K562 (cell line): ENCODE results near the gene RNF19B. TPM values are rescaled to one million over a fixed set of nuclear protein-coding genes. Genes with fewer than 3 reads are reported as not detected.

ENCODE experiments used
- MTA2 ChIP-seq: fragments of 450-650 bp; IDR thresholded peaks from 2 replicates; pipeline ENCODE4 v1.6.1; 2016; ENCODE audit warnings: low read depth
- NFRKB ChIP-seq: fragments of 450-650 bp; IDR thresholded peaks from 2 replicates; pipeline ENCODE4 v1.6.1; 2016; ENCODE audit warnings: low read depth
- TOE1 ChIP-seq, 2 experiments: fragments of 450-650 bp in 1 of 2; sonication (generic) in 1 of 2; formaldehyde crosslinking in 1 of 2; IDR thresholded peaks; 2 replicates each; pipeline versions ENCODE4 v1.7.1 to v1.8.0; 2016 to 2022; ENCODE audit warnings: borderline replicate concordance in 2 of 2, mild to moderate bottlenecking in 2 of 2, antibody characterized with exemption in 1 of 2, inconsistent platforms in 1 of 2, low read depth in 1 of 2, missing genetic modification reagents in 1 of 2, moderate library complexity in 1 of 2
- ZBTB40 ChIP-seq, 2 experiments: fragments of 450-650 bp in 1 of 2; sonication (generic) in 1 of 2; formaldehyde crosslinking in 1 of 2; IDR thresholded peaks; 2 replicates each; pipeline versions ENCODE4 v1.7.1 to v1.9.0; 2016 to 2022; ENCODE audit warnings: inconsistent platforms in 1 of 2, mild to moderate bottlenecking in 1 of 2, missing genetic modification reagents in 1 of 2
- polyA plus RNA-seq, 8 experiments: library from polyadenylated mRNA; depleted of rRNA in 4 of 8; stranded (reverse) in 5 of 8; unstranded in 3 of 8; fragments of >200 nt; fragmentation: Nextera tagmentation in 2 of 8; fragmentation: Illumina TruSeq in 1 of 8; extraction: Ambion mirVana in 2 of 8; extraction: Trizol in 1 of 8; gene quantifications; 2 replicates each; pipeline versions ENCODE4 v1.2.1 to v1.2.3, GENCODE V29; 2011 to 2014; ENCODE audit warnings: inconsistent platforms in 1 of 8, missing spikeins in 1 of 8
- total RNA-seq, 7 experiments: library from RNA; depleted of rRNA in 6 of 7; stranded (reverse); fragments of >200 nt in 6 of 7; fragmentation: Illumina TruSeq in 2 of 7; extraction: Trizol in 2 of 7; gene quantifications; 2 replicates each; pipeline versions ENCODE4 v1.2.1 to v1.2.3, GENCODE V29; 2011 to 2021; ENCODE audit warnings: low replicate concordance in 1 of 7
- TF ChIP-seq, protein P1 (sequence below): fragments of 250-450 bp; sonication (Bioruptor Pico); IDR thresholded peaks from 2 replicates; pipeline ENCODE4 v1.4.0; 2020; ENCODE audit warnings: mild to moderate bottlenecking, moderate library complexity

RNF19B gene
- total and polyA plus RNA-seq, 9 of the 15 experiments (the other 6 are each of a cell fraction or from before 2014, with no cell fraction given), result 2.6 to 14.9 (median 10.1) TPM

DNA sequence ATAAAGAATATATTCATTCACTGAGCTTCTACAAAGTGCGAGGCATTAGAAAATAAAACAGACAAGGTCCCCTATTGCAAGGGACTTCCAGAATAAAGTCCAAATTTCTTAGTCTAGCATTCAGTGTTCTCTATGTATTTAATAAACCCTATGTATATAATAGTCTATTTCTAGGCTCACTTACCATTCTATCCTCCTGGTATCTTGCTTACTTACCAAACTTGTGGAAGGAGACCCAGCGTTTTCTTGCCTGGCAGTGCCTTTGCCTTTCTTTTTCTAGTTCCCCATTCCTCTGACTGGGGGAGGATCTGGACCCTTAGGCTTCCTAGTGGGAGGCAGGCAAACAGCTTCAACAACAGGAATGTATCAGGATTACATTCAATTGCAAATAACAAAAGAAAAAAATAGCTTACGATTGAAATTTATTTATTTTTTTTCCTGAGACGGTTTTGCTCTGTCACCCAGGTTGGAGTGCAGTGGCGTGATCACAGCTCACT lies 690 bp upstream of the RNF19B start (continued):
- 0 out of 2 replicates have a peak, but pooled peaks have one; percentile 47 for TF ChIP-seq ZBTB40 (IDR thresholded peaks at IDR 0.05)
- no peak for TF ChIP-seq ZBTB40 (CRISPR knock-in tag; IDR thresholded peaks at IDR 0.05)
- 0 out of 2 replicates have a peak, but pooled peaks have one; percentile 1 for TF ChIP-seq TOE1 (IDR thresholded peaks at IDR 0.05; ENCODE audit: borderline replicate concordance)
- TF ChIP-seq TOE1 (CRISPR knock-in tag; IDR thresholded peaks at IDR 0.05; ENCODE audit: borderline replicate concordance, low read depth), result no peak
- no peak for TF ChIP-seq MTA2
- TF ChIP-seq NFRKB, result 0 out of 2 replicates have a peak, but pooled peaks have one; percentile 11
- TF ChIP-seq, protein P1, sequence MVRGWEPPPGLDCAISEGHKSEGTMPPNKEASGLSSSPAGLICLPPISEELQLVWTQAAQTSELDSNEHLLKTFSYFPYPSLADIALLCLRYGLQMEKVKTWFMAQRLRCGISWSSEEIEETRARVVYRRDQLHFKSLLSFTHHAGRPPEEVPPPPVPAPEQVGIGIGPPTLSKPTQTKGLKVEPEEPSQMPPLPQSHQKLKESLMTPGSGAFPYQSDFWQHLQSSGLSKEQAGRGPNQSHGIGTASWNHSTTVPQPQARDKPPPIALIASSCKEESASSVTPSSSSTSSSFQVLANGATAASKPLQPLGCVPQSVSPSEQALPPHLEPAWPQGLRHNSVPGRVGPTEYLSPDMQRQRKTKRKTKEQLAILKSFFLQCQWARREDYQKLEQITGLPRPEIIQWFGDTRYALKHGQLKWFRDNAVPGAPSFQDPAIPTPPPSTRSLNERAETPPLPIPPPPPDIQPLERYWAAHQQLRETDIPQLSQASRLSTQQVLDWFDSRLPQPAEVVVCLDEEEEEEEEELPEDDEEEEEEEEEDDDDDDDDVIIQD (CRISPR knock-in tag), result no peak
- TF ChIP-seq, all 486 proteins: peak for 10
